ENCODE data around the gene SLC16A8.
"Not testable (repeated sequence)": the region's sequence is repeated elsewhere in the genome, so short reads cannot be mapped to it uniquely, and the experiment has no call there.

SLC16A8 gene

GRCh38 chr22:38083931-38084631 lies at the start of gene SLC16A8:
TSS of gene SLC16A8 (minus strand) at chr22:38084184. CDS start at chr22:38082873, 1,311 bp downstream.
- DNase-seq: no peak

GRCh38 chr22:38133331-38133730 lies 49.3 kb upstream of the SLC16A8 start:
- no peak for DNase-seq

DNA sequence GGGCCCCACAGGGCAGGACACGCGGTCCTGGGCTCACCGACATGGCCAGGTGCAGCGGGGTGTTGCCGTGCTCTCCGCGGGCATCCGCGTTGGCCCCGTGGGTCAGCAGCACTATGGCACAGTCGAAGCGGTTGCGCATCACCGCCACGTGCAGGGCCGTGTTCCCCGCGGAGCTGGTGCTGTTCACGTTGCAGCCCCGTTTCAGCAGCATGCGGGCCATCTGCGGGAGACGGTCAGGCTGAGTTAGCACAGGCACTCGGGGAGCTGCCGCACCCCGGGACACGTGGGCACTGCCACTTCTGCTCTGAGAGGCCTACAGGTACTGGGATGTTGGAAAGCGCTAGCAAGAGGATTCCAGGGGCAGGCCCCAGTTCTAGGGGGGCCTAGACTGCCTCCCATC lies 48.8 kb upstream of the SLC16A8 start:
- no peak for DNase-seq

GRCh38 chr22:38132136-38132535 lies 48.2 kb upstream of the SLC16A8 start:
- no peak for DNase-seq

GRCh38 chr22:38131399-38131798 lies 47.4 kb upstream of the SLC16A8 start:
- DNase-seq: no peak

- no peak for DNase-seq
Measured at GRCh38 chr22:38129856-38130255, 45.9 kb upstream of the SLC16A8 start.

GRCh38 chr22:38129021-38129420 lies 45.0 kb upstream of the SLC16A8 start:
- DNase-seq: no peak

- no peak for DNase-seq
Measured at GRCh38 chr22:38127869-38128268, 43.9 kb upstream of the SLC16A8 start.

DNA sequence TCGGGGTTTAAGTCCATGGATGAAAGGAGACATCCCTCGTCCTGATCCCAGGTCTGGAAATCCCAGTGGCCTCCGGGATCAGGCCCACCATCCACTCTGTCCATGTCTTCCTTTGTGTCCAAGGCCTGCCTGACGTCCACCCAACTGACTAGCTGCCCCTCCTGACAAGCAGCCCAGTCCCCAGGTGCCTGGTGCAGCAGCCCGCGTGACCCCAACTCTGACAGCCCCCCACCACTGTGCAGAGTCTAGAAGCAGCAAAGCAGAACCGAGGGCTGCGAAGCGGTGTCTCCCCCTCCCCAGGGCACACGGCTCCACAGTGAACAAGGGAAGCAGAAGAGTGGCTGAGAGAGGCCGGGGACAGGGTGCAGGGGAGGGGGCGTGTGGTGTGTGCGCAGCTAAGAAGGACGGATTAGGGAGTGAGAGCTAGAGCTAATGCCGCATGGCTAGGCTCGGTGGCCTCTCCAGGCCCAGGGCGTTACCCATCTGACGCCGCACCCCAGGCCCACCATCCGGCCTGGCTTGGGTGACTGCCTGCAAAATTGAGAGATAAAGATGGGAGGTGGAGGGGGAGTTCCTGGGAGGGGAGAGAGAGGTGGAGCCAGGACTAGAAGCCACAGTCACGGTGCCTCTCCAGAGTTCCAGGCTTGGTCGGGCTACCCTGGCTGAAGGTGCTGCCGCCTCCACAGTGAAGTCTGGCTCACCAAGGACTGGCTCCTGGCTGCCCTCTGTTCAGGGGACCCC lies 43.1 kb upstream of the SLC16A8 start:
- no peak for DNase-seq

DNA sequence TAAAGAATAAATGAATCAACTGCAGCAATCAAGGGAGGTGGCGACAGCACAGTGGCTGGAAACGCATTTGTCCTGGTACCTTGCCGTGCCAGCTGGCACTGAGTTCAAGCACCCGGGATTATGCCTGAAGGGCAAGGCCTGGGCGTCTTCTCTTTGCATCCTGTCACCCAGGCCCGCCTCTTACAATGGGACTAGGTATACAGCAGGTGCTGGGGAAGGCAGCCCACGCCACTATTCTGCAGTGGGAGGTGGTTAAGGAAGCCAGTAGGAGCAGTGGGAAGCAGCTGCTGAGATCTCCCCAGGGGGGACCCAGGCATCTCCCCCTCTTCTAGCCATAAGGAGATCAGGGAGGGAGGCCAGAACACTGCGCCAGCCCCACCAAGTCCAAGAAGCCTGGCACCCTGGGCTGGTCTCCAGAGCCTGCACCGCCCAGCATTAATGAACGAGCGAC lies 41.8 kb upstream of the SLC16A8 start:
- DNase-seq: no peak

DNA sequence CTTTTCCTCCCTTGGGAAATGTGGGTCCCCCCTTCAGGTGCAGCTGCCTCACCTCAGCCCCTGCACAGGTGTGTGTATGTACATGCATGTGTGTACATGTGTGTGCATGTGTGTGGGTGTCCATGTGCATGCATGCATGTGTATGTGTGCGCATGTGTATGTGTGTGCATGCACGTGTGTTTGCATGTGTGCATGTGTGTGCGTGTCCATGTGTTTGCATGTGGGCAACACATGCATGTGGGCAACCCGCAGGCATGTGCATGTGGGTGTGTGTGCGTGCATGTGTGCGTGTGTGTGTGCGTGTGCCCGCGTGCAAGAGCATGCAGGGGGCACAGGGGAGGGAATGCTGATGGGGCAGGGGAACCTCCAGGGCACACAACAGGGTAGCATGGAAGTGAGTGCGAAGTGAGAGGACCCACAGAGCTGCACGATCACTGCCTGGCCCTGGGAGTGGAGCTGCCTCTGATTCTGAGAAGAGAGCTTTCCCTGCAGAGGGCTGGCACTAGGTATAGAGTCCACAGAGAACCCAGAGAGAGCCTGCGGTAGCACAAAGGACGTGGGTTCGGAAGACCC lies 41.1 kb upstream of the SLC16A8 start:
- no peak for DNase-seq

DNA sequence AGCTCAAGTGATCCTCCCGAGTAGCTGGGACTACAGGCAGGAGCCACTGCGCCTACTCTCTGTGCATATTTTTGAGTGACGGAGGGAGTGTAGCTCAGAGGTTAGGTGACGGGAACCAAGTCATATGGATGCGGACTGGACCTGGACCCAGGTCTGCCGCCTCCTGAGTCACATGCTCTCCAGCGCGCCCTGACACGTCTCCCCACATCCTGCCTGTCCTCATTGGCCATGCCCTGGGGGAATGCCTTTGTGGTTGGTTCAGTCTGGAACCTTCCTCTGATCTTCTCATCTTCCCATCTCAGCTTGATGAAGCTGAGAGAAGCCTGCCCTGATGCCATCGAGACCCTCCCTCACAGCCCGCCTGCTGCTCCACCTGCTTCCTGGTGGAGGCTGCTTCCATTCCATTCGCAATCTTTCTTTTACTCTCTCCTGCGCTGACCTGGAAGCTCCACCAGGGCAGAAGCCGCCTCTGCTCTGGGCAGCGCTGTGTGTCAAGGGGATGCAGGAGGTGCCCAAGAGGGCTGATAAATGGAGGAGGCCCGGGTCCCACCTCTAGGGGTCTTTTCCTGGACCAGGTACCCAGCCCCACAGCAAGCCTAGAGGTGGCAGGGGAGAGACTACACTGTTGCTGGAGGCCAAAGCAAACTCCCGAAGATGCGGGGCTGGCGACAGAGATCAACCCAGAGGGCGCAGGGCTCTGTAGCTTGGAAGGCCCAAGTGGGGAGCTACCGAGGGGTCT lies 40.4 kb upstream of the SLC16A8 start:
- no peak for DNase-seq

- no peak for DNase-seq
Measured at GRCh38 chr22:38122616-38123015, 38.6 kb upstream of the SLC16A8 start.

DNA sequence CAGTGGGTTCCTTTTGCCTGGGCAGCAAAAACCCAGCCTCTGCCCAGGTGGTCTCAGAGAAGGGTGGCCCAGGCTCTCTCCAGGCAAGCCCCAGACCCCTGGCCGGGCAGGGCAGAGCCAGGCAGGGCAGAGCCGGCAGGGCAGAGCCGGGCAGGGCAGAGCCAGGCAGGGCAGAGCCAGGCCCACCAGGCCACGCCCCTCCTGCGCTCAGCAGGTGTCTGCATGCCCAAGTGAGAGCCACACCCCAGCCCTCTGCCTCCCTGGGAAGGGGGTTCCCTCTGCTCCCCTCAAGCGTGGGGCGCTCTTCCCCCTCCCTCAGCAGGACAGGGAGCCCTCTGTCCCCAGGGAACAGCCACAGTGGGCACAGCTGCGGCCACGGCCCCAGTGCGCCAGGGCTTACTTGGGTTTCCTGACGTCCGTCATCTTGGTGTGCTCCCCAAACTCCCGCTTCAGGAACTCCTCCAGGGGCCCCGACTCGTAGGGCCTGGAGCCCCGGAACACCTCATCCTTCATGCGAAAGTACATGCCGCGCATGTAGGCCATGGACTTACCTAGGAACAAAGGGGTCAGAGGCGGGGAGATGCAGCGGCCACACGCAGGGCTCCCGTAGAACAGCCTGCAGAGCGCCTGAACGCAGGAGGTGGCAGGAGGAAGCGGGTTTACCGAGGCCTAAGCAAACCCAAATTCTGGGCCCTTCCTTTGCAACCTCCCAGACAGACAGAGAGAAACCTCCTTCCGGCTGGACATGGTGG lies 36.6 kb upstream of the SLC16A8 start:
- no peak for DNase-seq

- not testable (repeated sequence) for DNase-seq
Measured at GRCh38 chr22:38118747-38119146, 34.8 kb upstream of the SLC16A8 start.

DNA sequence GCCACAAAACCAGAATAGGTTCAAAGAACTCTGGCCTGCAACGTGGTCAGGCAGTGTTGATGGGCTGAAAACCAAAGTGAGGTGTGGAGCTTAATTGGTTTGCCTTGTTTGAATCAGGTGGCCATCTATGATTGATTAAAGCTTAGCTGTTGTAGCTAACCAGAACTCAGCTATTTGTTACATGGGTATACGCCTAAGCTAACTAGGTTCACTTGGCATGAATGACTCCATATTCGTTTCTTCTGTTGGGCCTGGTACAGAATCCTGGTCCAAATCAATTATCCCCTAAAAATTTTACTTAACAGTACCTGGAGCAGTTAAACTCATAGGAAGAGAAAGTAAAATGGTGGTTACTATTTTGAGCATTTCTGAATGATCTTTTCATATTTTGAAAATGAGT lies 34.2 kb upstream of the SLC16A8 start:
- DNase-seq: no peak

GRCh38 chr22:38117556-38117955 lies 33.6 kb upstream of the SLC16A8 start:
- not testable (repeated sequence) for DNase-seq

- DNase-seq: no peak
Measured at GRCh38 chr22:38115423-38116205, 31.6 kb upstream of the SLC16A8 start.

- DNase-seq: peak; percentile 61 to 95
Measured at GRCh38 chr22:38114484-38115398, 30.8 kb upstream of the SLC16A8 start.

- no peak for DNase-seq
Measured at GRCh38 chr22:38112381-38112780, 28.4 kb upstream of the SLC16A8 start.

All from inflammatory macrophage treated with lipopolysaccharide for 1 hour (primary cell).